Dermis blood vessel endothelial cell (primary cell): ENCODE measurements around the gene RASD2. TPM values are rescaled to one million over a fixed set of nuclear protein-coding genes. Genes with fewer than 3 reads are reported as not detected.

Experiments
- DNase-seq: peaks from one replicate; pipeline ENCODE4 v3.0.0; 2010
- total RNA-seq: library from RNA; depleted of rRNA; stranded (reverse); fragments of >200 nt; gene quantifications from 2 replicates; pipeline ENCODE4 v1.2.3, GENCODE V29; 2014

RASD2 gene
- total RNA-seq, 1 donor from 2014 or later = 0.17 TPM

GRCh38 chr22:35542157-35542938 is 1.7 kb downstream of the RASD2 start:
- DNase-seq = no peak

- no peak for DNase-seq
Observed at GRCh38 chr22:35542939-35543516, 2.4 kb downstream of the RASD2 start.

GRCh38 chr22:35543702-35544101 is 3.1 kb downstream of the RASD2 start:
- DNase-seq = no peak

GRCh38 chr22:35544189-35544588 is 3.6 kb downstream of the RASD2 start:
- no peak for DNase-seq

- DNase-seq = no peak
Observed at GRCh38 chr22:35544827-35545226, 4.2 kb downstream of the RASD2 start.

GRCh38 chr22:35546886-35547285 is 6.3 kb downstream of the RASD2 start:
- DNase-seq = no peak

GRCh38 chr22:35547987-35548721 is 7.5 kb downstream of the RASD2 start:
- DNase-seq = peak; percentile 23

- DNase-seq = no peak
Observed at GRCh38 chr22:35548722-35549112, 8.1 kb downstream of the RASD2 start.

GRCh38 chr22:35549328-35549727 is 8.7 kb downstream of the RASD2 start:
- no peak for DNase-seq

- DNase-seq = no peak
Observed at GRCh38 chr22:35551549-35552177, 11.0 kb downstream of the RASD2 start.

GRCh38 chr22:35552196-35552842 is 11.7 kb downstream of the RASD2 start:
- DNase-seq = peak; percentile 40

GRCh38 chr22:35552846-35553245 is 12.2 kb downstream of the RASD2 start:
- no peak for DNase-seq

GRCh38 chr22:35553341-35553740 is 12.7 kb downstream of the RASD2 start:
- no peak for DNase-seq

GRCh38 chr22:35554297-35554845 is 13.7 kb downstream of the RASD2 start:
- DNase-seq = no peak

- DNase-seq = no peak
Observed at GRCh38 chr22:35555483-35555890, 14.9 kb downstream of the RASD2 start.

GRCh38 chr22:35555946-35556547 is 15.4 kb downstream of the RASD2 start:
- no peak for DNase-seq

- no peak for DNase-seq
Observed at GRCh38 chr22:35556666-35557065, 16.0 kb downstream of the RASD2 start.

GRCh38 chr22:35558031-35558430 is 17.4 kb downstream of the RASD2 start:
- DNase-seq = no peak

- DNase-seq = no peak
Observed at GRCh38 chr22:35558719-35559118, 18.1 kb downstream of the RASD2 start.

GRCh38 chr22:35559354-35560005 is 18.8 kb downstream of the RASD2 start:
- no peak for DNase-seq

- DNase-seq = no peak
Observed at GRCh38 chr22:35560366-35560765, 19.7 kb downstream of the RASD2 start.
